ENCODE data around the gene THAP8. TPM values are rescaled to one million over a fixed set of nuclear protein-coding genes. Genes with fewer than 3 reads are reported as not detected.
A peak's percentile ranks its signal among the peaks of the same experiment; 100 is the strongest.
"Not testable (repeated sequence)": the region's sequence is repeated elsewhere in the genome, so short reads cannot be mapped to it uniquely, and the experiment has no call there.

THAP8 gene
- total RNA-seq, 1 donor from 2014 or later = 2.1 TPM

DNA sequence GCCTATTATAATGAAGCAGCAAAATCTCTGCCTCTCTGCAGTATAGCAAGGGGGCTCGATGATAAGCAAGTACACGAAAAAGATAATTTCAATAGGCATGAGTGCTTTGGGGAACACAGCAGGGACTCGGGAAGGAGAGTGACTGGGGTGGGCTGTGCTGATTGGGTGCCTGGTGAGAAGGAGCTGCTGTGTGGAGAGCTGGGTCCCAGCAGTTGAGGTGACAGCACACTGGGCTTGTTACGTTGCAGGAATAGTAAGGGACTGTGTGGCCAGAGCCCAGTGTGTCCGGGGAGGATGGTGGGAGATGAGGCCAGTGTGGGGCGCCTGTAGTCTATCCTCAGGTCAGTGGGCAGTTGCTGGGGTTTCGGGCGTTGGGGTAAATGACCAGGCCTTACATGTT, 18.0 kb upstream of the THAP8 start:
- Histone ChIP-seq H3K4me1 (ENCODE audit: control insufficient read depth in 3 of 3, insufficient read depth in 3 of 3, low read length in 3 of 3) (no peaks in the 10 kb centered on the region), H3K4me3 (ENCODE audit: low read length in 3 of 3) (no peak overlapping the region), H3K9me3 (ENCODE audit: control insufficient read depth in 3 of 3, low read length in 3 of 3) (no peaks in the 10 kb centered on the region), H3K27me3 (ENCODE audit: control insufficient read depth in 3 of 3, insufficient read depth in 3 of 3, low read length in 3 of 3) (no peaks in the 10 kb centered on the region), H3K36me3 (ENCODE audit: control insufficient read depth in 3 of 3, insufficient read depth in 3 of 3, low read length in 3 of 3) (no peaks in the 10 kb centered on the region), H3K27ac (ENCODE audit: low read depth, low read length) (no peak overlapping the region), H3K9ac (ENCODE audit: low read depth in 1 of 3, low read length in 3 of 3) (no peak overlapping the region)

DNA sequence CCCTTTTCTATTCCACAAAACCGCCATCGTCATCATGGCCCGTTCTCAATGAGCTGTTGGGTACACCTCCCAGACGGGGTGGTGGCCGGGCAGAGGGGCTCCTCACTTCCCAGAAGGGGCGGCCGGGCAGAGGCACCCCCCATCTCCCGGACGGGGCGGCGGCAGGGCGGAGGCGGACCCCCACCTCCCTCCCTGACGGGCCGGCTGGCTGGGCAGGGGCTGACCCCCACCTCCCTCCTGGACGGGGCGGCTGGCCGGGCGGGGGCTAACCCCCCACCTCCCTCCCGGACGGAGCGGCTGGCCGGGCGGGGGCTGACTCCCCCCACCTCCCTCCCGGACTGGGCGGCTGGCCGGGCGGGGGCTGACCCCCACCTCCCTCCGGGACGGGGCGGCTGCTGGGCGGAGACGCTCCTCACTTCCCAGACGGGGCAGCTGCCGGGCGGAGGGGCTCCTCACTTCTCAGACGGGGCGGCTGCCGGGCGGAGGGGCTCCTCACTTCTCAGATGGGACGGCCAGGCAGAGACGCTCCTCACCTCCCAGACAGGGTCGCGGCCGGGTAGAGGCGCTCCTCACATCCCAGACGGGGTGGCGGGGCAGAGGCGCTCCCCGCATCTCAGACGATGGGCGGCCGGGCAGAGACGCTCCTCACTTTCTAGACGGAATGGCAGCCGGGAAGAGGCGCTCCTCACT, 14.9 kb upstream of the THAP8 start:
- not testable (repeated sequence) for H3K27me3 ChIP-seq (ENCODE audit: control insufficient read depth in 3 of 3, insufficient read depth in 3 of 3, low read length in 3 of 3); H3K9ac ChIP-seq (ENCODE audit: low read depth in 1 of 3, low read length in 3 of 3); H3K4me1 ChIP-seq (ENCODE audit: control insufficient read depth in 3 of 3, insufficient read depth in 3 of 3, low read length in 3 of 3); H3K9me3 ChIP-seq (ENCODE audit: control insufficient read depth in 3 of 3, low read length in 3 of 3); H3K36me3 ChIP-seq (ENCODE audit: control insufficient read depth in 3 of 3, insufficient read depth in 3 of 3, low read length in 3 of 3); H3K27ac ChIP-seq (ENCODE audit: low read depth, low read length); H3K4me3 ChIP-seq (ENCODE audit: low read length in 3 of 3)

- no peak overlapping the region for H3K9ac ChIP-seq (ENCODE audit: low read depth in 1 of 3, low read length in 3 of 3)
- H3K27me3 ChIP-seq (ENCODE audit: control insufficient read depth in 3 of 3, insufficient read depth in 3 of 3, low read length in 3 of 3) = no peaks in the 10 kb centered on the region
- H3K4me1 ChIP-seq (ENCODE audit: control insufficient read depth in 3 of 3, insufficient read depth in 3 of 3, low read length in 3 of 3) = no peaks in the 10 kb centered on the region
- no peak overlapping the region for H3K27ac ChIP-seq (ENCODE audit: low read depth, low read length)
- H3K9me3 ChIP-seq (ENCODE audit: control insufficient read depth in 3 of 3, low read length in 3 of 3) = no peaks in the 10 kb centered on the region
- H3K4me3 ChIP-seq (ENCODE audit: low read length in 3 of 3) = no peak overlapping the region
- H3K36me3 ChIP-seq (ENCODE audit: control insufficient read depth in 3 of 3, insufficient read depth in 3 of 3, low read length in 3 of 3) = no peaks in the 10 kb centered on the region
Measured at GRCh38 chr19:36067681-36068080, 13.6 kb upstream of the THAP8 start.

DNA sequence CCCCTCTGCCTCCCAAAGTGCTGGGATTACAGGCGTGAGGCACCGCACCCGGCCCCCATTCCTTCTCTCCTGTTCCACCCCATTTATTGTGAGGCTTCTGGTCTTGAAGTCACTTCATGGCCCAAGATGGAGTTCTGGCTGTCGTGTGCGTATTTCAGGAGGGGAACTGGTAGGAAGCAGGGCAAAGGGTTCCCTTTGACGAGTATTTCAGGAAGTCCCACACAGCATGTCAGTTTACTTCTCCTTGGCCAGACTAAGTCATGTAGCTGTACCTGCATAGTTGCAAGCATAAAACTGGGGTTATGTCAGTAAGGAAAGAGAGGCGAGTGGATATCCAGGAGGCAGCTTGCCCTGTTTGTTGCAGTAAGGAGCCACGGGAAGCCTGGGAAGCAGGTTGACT, 10.7 kb upstream of the THAP8 start:
- Histone ChIP-seq H3K27ac (ENCODE audit: low read depth, low read length) (no peak overlapping the region), H3K36me3 (ENCODE audit: control insufficient read depth in 3 of 3, insufficient read depth in 3 of 3, low read length in 3 of 3) (no peaks in the 10 kb centered on the region), H3K4me1 (ENCODE audit: control insufficient read depth in 3 of 3, insufficient read depth in 3 of 3, low read length in 3 of 3) (peaks cover 6 to 8% (median 7%) of the 10 kb centered on the region in 3 donors), H3K27me3 (ENCODE audit: control insufficient read depth in 3 of 3, insufficient read depth in 3 of 3, low read length in 3 of 3) (no peaks in the 10 kb centered on the region), H3K9me3 (ENCODE audit: control insufficient read depth in 3 of 3, low read length in 3 of 3) (no peaks in the 10 kb centered on the region), H3K9ac (ENCODE audit: low read depth in 1 of 3, low read length in 3 of 3) (no peak overlapping the region), H3K4me3 (ENCODE audit: low read length in 3 of 3) (no peak overlapping the region)

GRCh38 chr19:36061367-36061766, 7.3 kb upstream of the THAP8 start:
- Histone ChIP-seq H3K4me1 (ENCODE audit: control insufficient read depth in 3 of 3, insufficient read depth in 3 of 3, low read length in 3 of 3) (peaks cover 18 to 21% (median 21%) of the 10 kb centered on the region in 3 donors), H3K36me3 (ENCODE audit: control insufficient read depth in 3 of 3, insufficient read depth in 3 of 3, low read length in 3 of 3) (no peaks in the 10 kb centered on the region), H3K9me3 (ENCODE audit: control insufficient read depth in 3 of 3, low read length in 3 of 3) (no peaks in the 10 kb centered on the region), H3K9ac (ENCODE audit: low read depth in 1 of 3, low read length in 3 of 3) (peak overlapping the region in 1 of 3 donors; percentile 45), H3K4me3 (ENCODE audit: low read length in 3 of 3) (no peak overlapping the region), H3K27me3 (ENCODE audit: control insufficient read depth in 3 of 3, insufficient read depth in 3 of 3, low read length in 3 of 3) (no peaks in the 10 kb centered on the region), H3K27ac (ENCODE audit: low read depth, low read length) (no peak overlapping the region)

GRCh38 chr19:36060430-36060829, 6.3 kb upstream of the THAP8 start:
- peaks cover 19 to 24% (median 23%) of the 10 kb centered on the region in 3 donors for H3K4me1 ChIP-seq (ENCODE audit: control insufficient read depth in 3 of 3, insufficient read depth in 3 of 3, low read length in 3 of 3)
- no peak overlapping the region for H3K4me3 ChIP-seq (ENCODE audit: low read length in 3 of 3)
- H3K27me3 ChIP-seq (ENCODE audit: control insufficient read depth in 3 of 3, insufficient read depth in 3 of 3, low read length in 3 of 3) = no peaks in the 10 kb centered on the region
- no peaks in the 10 kb centered on the region for H3K9me3 ChIP-seq (ENCODE audit: control insufficient read depth in 3 of 3, low read length in 3 of 3)
- H3K27ac ChIP-seq (ENCODE audit: low read depth, low read length) = no peak overlapping the region
- H3K36me3 ChIP-seq (ENCODE audit: control insufficient read depth in 3 of 3, insufficient read depth in 3 of 3, low read length in 3 of 3) = no peaks in the 10 kb centered on the region
- H3K9ac ChIP-seq (ENCODE audit: low read depth in 1 of 3, low read length in 3 of 3) = peak overlapping the region in 1 of 3 donors; percentile 45

DNA sequence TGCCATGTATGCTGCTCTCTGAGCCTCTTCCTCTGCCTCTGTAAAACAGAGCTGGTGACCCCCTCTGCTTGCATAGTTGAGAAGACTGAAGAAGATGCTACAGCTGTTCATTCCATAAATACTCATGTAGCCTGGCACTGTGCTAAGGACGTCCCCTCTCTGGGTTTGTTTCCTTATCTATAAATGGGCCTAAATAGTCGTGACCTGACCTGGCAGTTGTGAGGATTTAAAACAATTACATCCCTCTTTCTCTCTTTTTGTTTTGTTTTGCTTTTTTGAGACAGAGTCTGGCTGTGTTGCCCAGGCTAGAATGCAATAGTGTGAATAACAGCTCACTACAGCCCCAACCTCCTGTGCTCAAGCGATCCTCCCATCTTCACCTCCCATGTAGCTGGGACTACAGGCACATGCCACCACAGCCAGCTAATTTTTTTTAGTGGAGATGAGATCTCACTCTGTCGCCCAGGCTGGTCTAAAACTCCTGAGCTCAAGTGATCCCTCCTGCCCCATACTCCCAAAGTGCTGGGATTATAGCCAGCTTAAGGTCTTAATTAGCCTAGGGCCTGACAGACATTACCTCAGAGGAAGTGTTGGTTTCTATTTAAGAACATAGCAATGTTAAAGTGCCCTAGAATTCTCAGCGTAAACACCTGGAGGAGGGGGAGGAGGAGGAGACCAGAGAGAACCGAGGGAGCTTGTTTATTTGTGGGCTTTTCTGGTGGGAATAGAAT, 5.3 kb upstream of the THAP8 start:
- H3K27ac ChIP-seq (ENCODE audit: low read depth, low read length) = peak overlapping the region; percentile 53
- H3K27me3 ChIP-seq (ENCODE audit: control insufficient read depth in 3 of 3, insufficient read depth in 3 of 3, low read length in 3 of 3) = no peaks in the 10 kb centered on the region
- H3K4me1 ChIP-seq (ENCODE audit: control insufficient read depth in 3 of 3, insufficient read depth in 3 of 3, low read length in 3 of 3) = peaks cover 27 to 30% (median 28%) of the 10 kb centered on the region in 3 donors
- H3K36me3 ChIP-seq (ENCODE audit: control insufficient read depth in 3 of 3, insufficient read depth in 3 of 3, low read length in 3 of 3) = no peaks in the 10 kb centered on the region
- no peak overlapping the region for H3K4me3 ChIP-seq (ENCODE audit: low read length in 3 of 3)
- no peaks in the 10 kb centered on the region for H3K9me3 ChIP-seq (ENCODE audit: control insufficient read depth in 3 of 3, low read length in 3 of 3)
- peak overlapping the region in 2 of 3 donors; percentile 40 to 57 for H3K9ac ChIP-seq (ENCODE audit: low read depth in 1 of 3, low read length in 3 of 3)

DNA sequence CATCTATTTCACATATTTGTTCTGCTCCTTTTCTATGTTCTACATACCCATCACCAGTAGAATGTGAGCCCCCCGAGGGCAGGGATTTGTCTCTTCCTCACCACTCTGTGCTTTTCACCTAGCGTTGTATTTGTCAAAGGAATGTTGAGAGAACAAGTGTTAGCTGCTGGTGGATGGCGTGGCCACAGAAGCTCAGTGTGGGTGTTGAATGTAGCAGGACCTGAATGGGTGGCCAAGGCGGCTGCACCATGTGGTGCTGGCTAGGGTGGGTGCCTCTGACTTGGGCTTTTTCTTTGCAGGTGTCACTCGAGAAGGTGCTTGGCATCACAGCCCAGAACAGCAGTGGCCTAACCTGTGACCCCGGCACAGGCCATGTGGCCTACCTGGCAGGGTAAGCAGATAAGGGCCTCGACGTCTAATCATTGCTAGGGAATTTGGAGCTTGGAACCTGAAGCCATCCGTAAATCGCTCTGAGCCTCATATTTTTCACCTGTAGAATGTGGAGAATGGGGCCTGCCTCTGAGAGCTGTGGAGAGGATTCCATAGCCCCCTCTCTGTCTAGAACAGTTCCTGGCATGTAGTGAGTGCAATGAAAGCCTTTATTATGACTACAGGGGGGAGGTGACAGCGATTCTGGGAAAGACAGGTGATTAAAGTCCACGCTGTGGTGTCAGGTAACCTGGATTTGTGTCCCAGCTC, 4.5 kb upstream of the THAP8 start:
- Histone ChIP-seq H3K4me1 (ENCODE audit: control insufficient read depth in 3 of 3, insufficient read depth in 3 of 3, low read length in 3 of 3) (peaks cover 27 to 32% (median 28%) of the 10 kb centered on the region in 3 donors), H3K27me3 (ENCODE audit: control insufficient read depth in 3 of 3, insufficient read depth in 3 of 3, low read length in 3 of 3) (no peaks in the 10 kb centered on the region), H3K4me3 (ENCODE audit: low read length in 3 of 3) (no peak overlapping the region), H3K36me3 (ENCODE audit: control insufficient read depth in 3 of 3, insufficient read depth in 3 of 3, low read length in 3 of 3) (no peaks in the 10 kb centered on the region), H3K27ac (ENCODE audit: low read depth, low read length) (peak overlapping the region; percentile 53), H3K9ac (ENCODE audit: low read depth in 1 of 3, low read length in 3 of 3) (peak overlapping the region; percentile 36 to 57 (median 40)), H3K9me3 (ENCODE audit: control insufficient read depth in 3 of 3, low read length in 3 of 3) (no peaks in the 10 kb centered on the region)

DNA sequence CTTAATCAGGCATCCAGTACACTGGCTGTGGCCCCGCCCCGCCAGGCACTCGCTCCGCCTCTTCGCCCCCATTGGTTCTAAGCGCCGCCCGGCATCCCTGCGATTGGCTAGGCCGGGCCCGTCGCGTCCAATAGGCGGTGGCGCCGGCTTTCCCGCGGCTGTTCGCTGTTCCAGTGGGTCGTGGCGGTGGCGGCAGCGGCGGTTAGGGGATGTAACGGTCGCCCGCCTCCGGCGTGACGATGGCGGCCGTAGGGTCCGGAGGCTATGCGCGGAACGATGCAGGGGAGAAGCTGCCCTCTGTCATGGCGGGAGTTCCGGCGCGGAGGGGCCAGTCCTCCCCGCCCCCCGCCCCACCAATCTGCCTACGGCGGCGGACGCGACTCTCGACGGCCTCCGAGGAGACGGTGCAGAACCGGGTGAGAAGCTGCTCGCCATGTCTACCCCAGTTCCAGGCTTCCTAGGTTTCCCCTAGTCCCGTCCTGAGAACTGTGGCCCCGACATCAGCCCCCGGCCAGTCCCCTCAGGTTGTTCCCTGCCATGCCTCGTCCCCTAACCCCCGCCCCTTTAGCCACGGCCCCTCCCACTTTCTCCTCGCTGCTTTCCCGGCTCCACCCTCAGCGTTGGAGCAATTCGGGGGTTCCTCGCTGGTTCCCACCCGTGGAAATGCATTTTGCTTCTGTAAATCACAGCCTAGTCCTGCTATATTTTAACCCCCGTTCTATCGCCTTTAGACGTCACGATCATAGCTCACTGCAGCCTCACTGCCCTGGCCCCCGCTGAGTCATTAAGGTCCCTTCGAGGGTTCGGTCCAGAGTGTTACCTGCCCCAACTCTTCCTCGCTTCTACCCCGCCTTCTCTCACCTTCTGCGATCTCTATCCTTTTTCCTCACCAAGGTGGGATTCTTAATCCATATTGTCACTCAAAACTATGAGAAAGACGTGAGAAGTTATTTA, 925 bp upstream of the THAP8 start, which contains the start of gene WDR62:
WDR62 (plus strand) TSS at position 165 of the 954 bp plus-strand sequence; CDS start at position 240, 75 bp downstream.
- H3K4me3 ChIP-seq (ENCODE audit: low read length in 3 of 3) = peak within 1 kb of the TSS; percentile 80 to 98 (median 80)
- H3K27ac ChIP-seq (ENCODE audit: low read depth, low read length) = peak within 1 kb of the TSS; percentile 98
- H3K4me1 ChIP-seq (ENCODE audit: control insufficient read depth in 3 of 3, insufficient read depth in 3 of 3, low read length in 3 of 3) = peaks cover 21 to 35% (median 26%) of the 10 kb centered on the region in 3 donors
- no peaks in the 10 kb centered on the region for H3K27me3 ChIP-seq (ENCODE audit: control insufficient read depth in 3 of 3, insufficient read depth in 3 of 3, low read length in 3 of 3)
- H3K36me3 ChIP-seq (ENCODE audit: control insufficient read depth in 3 of 3, insufficient read depth in 3 of 3, low read length in 3 of 3) = no peaks in the 10 kb centered on the region
- H3K9ac ChIP-seq (ENCODE audit: low read depth in 1 of 3, low read length in 3 of 3) = peak within 1 kb of the TSS; percentile 86 to 89 (median 87)
- H3K9me3 ChIP-seq (ENCODE audit: control insufficient read depth in 3 of 3, low read length in 3 of 3) = no peaks in the 10 kb centered on the region
